ENCODE data around the gene AHCYL1.

Gene AHCYL1

GRCh38 chr1:110039641-110040040 is 55.1 kb downstream of the AHCYL1 start:
- DNase-seq (ENCODE audit: low read depth): no peak

GRCh38 chr1:110040548-110040947 is 56.0 kb downstream of the AHCYL1 start:
- peak; percentile 60 for DNase-seq (ENCODE audit: low read depth)

DNA sequence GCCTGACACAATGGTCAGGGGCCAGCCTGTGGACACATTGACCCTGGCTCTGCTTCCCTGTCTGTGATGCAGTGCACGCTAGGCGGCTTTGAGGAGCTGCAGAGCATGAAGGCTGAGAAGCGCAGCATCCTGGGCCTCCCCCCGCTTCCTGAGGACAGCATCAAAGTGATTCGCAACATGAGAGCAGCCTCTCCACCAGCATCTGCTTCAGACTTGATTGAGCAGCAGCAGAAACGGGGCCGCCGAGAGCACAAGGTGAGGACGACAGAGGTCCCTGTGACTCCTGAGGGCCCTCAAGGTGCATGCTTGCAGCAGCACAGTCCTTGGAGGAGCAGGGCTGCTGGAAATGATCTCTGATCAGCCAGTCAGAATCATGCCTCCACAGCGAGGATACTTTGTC is 58.5 kb downstream of the AHCYL1 start:
- DNase-seq (ENCODE audit: low read depth): no peak

GRCh38 chr1:110047463-110047862 is 62.9 kb downstream of the AHCYL1 start:
- no peak for DNase-seq (ENCODE audit: low read depth)

DNA sequence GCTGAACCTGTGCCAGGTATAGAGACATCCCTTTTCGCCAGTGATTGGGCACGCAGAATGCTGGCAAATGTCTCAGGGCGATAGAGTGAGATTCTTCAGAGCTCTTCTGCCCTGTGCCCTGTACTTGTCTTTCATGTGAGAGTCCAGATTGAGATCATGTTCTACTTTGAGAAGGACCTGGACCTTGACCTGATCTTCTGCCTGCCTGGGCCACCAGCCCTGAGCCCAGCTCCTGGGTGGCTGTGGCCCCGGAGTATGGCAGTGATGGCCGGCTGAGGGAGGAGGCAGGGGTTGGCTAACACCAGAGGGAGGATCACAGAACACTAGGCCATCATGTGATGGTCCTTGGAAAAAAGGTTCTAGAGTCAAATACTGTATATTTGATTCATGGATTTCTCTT is 63.7 kb downstream of the AHCYL1 start:
- DNase-seq (ENCODE audit: low read depth): no peak

GRCh38 chr1:110048923-110049601 is 64.5 kb downstream of the AHCYL1 start:
- DNase-seq (ENCODE audit: low read depth): no peak

GRCh38 chr1:110049801-110050601 is 65.4 kb downstream of the AHCYL1 start:
- no peak for DNase-seq (ENCODE audit: low read depth)

GRCh38 chr1:110050602-110051261 is 66.2 kb downstream of the AHCYL1 start:
- DNase-seq (ENCODE audit: low read depth): no peak

GRCh38 chr1:110051262-110051648 is 66.7 kb downstream of the AHCYL1 start:
- DNase-seq (ENCODE audit: low read depth): no peak

GRCh38 chr1:110053552-110054428 is 69.2 kb downstream of the AHCYL1 start:
- DNase-seq (ENCODE audit: low read depth): peak; percentile 43

GRCh38 chr1:110055493-110056284 is 71.1 kb downstream of the AHCYL1 start:
- no peak for DNase-seq (ENCODE audit: low read depth)

DNA sequence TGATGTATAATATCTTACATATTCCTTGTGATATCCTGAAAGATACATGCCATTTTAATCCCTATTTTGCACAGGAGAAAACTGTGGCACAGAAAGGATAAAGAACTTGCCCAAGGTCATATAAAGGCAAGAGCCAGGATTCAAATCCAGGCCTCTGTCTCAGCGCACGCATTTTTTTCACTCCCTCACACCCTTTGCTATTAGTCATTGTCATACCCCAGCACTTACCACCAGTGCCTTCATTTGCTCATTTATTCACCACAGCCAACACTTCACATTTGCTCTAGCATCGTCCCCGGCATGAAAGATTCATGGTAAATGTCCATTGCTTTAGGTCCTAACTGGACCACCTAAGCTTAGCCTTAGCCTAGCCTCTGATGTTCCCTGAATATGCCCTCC is 71.7 kb downstream of the AHCYL1 start:
- DNase-seq (ENCODE audit: low read depth): no peak

DNA sequence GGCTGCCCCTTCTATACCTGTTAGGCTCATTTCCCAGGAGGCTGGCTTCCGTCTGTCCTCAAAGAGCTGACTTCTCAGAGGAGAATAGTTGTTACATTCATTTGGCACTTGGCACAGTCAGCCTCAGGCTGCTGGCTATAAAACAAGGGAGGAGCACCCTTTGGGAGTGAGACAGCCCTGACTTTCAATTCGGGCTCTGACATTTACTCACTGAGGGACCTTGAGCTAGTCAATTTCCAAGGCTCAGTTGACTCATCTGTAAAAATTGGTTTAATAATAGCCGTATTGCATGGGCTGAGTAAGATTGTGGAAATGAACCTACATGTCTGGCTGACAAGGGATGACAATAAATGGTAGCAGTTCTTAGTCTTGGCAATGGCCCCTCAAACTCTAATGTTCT is 72.2 kb downstream of the AHCYL1 start:
- DNase-seq (ENCODE audit: low read depth): no peak

DNA sequence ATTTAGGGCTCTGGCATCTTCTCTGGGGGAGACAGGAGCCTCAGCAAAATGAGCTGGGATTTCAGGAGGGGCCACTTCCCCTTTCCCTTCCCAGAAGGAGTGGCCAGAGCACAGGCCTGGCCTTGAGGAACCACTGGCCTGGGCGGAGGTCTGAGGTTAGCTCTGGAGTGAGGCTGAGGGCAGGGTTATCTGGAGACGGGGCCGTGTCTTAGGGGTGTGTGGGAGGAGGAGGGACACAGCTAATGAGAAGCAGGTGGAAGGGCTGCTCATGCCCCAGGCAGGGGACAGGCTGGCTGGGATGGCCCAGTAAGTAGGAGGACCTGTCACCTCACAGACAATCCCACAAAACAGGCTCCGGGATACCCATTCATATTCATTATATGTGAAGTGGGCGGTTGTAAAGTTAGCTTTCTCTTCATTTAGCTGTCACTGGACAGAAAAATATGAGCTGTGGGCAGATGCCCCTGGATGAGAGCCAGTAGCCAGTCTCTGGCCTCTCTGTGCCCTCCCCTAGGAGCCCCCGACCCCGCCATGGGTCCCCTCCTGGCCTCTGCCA is 73.5 kb downstream of the AHCYL1 start:
- no peak for DNase-seq (ENCODE audit: low read depth)

DNA sequence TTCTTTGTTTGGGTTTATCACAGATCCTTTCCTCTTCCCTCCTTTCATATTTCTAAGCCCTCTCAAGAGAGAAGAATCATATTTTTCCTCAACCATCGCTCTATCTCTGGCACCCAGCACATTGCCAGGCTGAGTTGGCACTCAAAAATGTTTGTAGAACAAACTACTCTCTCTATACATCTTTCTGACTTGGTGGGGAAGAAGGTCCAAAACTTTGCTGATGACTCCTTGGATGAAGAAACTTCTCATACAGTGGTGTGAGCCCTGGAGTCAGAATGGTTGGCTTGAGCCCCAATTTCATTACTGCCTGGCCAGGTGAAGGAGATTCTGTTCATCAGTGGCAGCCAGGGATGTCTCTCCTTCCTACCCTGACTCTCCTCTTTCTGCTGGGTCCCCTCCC is 74.0 kb downstream of the AHCYL1 start:
- no peak for DNase-seq (ENCODE audit: low read depth)

- DNase-seq (ENCODE audit: low read depth): no peak
These were observed 74.7 kb downstream of the AHCYL1 start for GRCh38 chr1:110059133-110059863.

- peak; percentile 49 for DNase-seq (ENCODE audit: low read depth)
These were observed 75.6 kb downstream of the AHCYL1 start for GRCh38 chr1:110060034-110060661.

DNA sequence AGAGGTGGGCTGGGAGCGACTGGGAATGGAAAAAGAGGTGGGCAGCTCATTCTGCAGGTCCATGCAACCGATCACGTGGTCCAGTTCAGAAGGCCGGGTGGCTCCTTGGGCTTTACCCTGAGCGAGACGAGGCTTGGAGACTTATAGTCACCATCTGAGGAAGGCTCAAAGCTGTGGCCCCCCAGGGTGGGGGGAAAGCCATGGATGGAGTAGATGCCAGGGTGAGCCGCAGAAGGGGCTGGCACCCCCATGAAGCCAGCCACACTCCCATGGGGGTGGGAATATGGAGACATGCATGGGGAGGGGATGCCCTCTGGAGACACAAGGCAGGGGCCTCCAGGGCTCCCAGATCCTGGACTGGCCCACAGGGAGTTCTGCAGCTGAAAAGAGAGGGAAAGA is 76.1 kb downstream of the AHCYL1 start:
- DNase-seq (ENCODE audit: low read depth): no peak

GRCh38 chr1:110061341-110061740 is 76.8 kb downstream of the AHCYL1 start:
- DNase-seq (ENCODE audit: low read depth): no peak

DNA sequence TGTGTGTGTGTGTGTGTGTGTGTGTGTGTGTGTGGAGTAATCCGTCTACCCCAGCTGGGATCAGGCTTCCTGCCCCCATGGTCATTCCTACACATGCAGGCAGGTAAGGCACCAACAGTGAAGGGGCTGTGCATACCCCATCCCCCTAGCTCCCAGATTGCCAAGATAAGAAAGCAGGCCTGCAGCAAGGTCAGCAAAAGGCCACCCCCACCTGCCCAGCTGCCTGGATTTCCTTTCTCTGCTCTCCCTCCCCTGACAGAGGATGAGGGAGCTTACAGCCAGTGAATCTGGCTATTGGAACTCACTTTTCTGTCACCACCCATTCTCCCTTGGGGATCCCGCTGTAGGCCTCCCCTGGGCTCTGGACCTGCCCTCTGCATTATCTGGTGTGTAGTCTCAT is 78.0 kb downstream of the AHCYL1 start:
- DNase-seq (ENCODE audit: low read depth): no peak

All from stimulated activated CD4-positive, alpha-beta T cell treated with anti-CD3 and anti-CD28 coated beads, Interleukin-2, amount 100 ng/mL, for 4 hours (primary cell).